Dendritic cell treated with granulocyte-macrophage colony-stimulating factor and Interleukin-4, amounts not matched to agents 40 ng/mL and 50 ng/mL, for 4 days (primary cell): Measurements from ENCODE around the gene SNX30.

Experiments used
- H3K27ac Mint-ChIP-seq: one replicate; pipeline ENCODE4 v1.8.0; 2022; ENCODE audit warnings: mild to moderate bottlenecking, mixed read lengths
- H3K27me3 Mint-ChIP-seq: one replicate; pipeline ENCODE4 v1.8.0; 2022; ENCODE audit warnings: mild to moderate bottlenecking, mixed read lengths
- H3K36me3 Mint-ChIP-seq: one replicate; pipeline ENCODE4 v1.8.0; 2022; ENCODE audit warnings: low read depth, mixed read lengths
- H3K4me1 Mint-ChIP-seq: one replicate; pipeline ENCODE4 v1.8.0; 2022; ENCODE audit warnings: low read depth, mixed read lengths
- H3K4me3 Mint-ChIP-seq: one replicate; pipeline ENCODE4 v1.8.0; 2022; ENCODE audit warnings: mild to moderate bottlenecking, moderate library complexity, mixed read lengths
- H3K9me3 Mint-ChIP-seq: one replicate; pipeline ENCODE4 v1.8.0; 2022; ENCODE audit warnings: mixed read lengths
- intact Hi-C: fragments of 100-400 bp; cut with micrococcal nuclease; formaldehyde crosslinking; loops from one replicate; pipeline ENCODE4 v1.15.0; 2022

The SNX30 gene

GRCh38 chr9:112757282-112757883 is 6.8 kb downstream of the SNX30 start:
- intact Hi-C loops, result loop anchor here (5.0 to 10.0 kb wide), 3 partner anchors 67 to 130 kb away; no protein-coding TSS in a partner anchor
- no peaks in the 10 kb centered on the region for H3K27me3 Mint-ChIP-seq

GRCh38 chr9:112757940-112758339 is 7.4 kb downstream of the SNX30 start:
- no peaks in the 10 kb centered on the region for H3K27me3 Mint-ChIP-seq
- H3K4me3 Mint-ChIP-seq, result no peak overlapping the region
- peak overlapping the region; percentile 8 for H3K27ac Mint-ChIP-seq
- peaks cover 28% of the 10 kb centered on the region for H3K36me3 Mint-ChIP-seq
- H3K9me3 Mint-ChIP-seq, result no peaks in the 10 kb centered on the region
- intact Hi-C loops, result loop anchor here (5.0 to 10.0 kb wide), 3 partner anchors 67 to 129 kb away; no protein-coding TSS in a partner anchor
- peaks cover 94% of the 10 kb centered on the region for H3K4me1 Mint-ChIP-seq

More at GRCh38 chr9:112757282-112757883, 6.8 kb downstream of the SNX30 start:
- peak overlapping the region; percentile 8 for H3K27ac Mint-ChIP-seq
- no peaks in the 10 kb centered on the region for H3K9me3 Mint-ChIP-seq
- peaks cover 94% of the 10 kb centered on the region for H3K4me1 Mint-ChIP-seq
- H3K36me3 Mint-ChIP-seq, result peaks cover 23% of the 10 kb centered on the region
- H3K4me3 Mint-ChIP-seq, result no peak overlapping the region

DNA sequence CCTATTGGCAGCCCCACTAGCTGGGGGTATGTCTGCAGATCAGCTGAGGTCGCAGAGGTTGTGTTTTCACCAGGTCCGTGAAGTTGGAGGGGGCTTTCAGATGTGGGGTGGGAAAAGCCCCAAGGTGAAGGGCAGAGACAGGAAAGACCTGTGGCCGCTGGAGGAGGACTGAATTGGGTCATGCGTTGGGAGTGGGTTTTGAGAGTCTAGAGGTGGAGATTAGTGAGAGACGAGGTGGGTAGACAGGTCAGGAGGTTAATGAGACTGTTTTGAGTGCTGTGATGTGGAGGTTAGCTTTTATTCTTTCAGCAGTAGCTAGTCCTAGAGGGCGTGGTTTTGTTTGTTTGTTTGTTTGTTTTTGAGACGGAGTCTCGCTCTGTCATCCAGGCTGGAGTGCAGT is 10.3 kb downstream of the SNX30 start:
- intact Hi-C loops, result no loop called here
- Mint-ChIP-seq H3K27ac (peak overlapping the region; percentile 10), H3K9me3 (no peaks in the 10 kb centered on the region), H3K4me1 (peaks cover 81% of the 10 kb centered on the region), H3K27me3 (no peaks in the 10 kb centered on the region), H3K36me3 (peaks cover 30% of the 10 kb centered on the region), H3K4me3 (no peak overlapping the region)

DNA sequence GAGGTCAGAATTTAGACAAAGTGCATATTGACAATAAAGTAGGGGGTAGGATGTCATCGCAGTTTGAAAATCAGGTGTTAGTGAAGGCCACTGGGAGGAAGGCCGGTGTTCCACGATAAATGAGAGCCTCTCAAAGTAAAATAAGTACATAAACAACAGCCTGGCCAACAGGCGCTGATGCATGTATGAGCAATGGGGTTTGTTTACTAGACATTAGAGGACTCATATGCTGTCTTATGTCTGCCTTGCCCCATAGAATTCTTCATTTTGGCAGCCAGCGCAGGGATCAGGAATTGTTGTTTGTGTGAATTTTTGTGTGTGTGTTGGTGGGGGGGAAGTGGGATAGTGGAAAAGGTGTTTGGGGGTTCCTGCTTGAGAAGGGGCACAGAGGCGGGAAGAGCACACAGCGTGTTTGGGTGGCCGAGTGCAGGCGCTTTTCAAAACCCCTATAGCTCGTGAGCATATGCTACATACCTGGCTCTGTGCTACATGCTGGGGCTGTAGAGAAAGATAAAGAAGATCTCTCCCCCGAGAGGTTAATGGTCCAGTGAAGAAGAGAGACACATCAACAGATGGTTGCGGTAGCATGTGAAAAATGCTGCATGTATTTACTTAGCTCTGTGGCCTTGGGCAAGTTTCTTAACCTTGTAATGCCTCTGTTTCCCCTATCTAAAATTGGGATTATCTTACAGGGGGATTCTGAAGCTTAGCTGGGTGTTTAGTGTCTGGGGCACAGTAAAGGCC is 11.5 kb downstream of the SNX30 start:
- Mint-ChIP-seq H3K36me3 (peaks cover 30% of the 10 kb centered on the region), H3K4me1 (peaks cover 72% of the 10 kb centered on the region), H3K27ac (no peak overlapping the region), H3K4me3 (no peak overlapping the region), H3K9me3 (peaks cover 5% of the 10 kb centered on the region), H3K27me3 (no peaks in the 10 kb centered on the region)
- intact Hi-C loops, result no loop called here

- H3K4me3 Mint-ChIP-seq, result no peak overlapping the region
- H3K4me1 Mint-ChIP-seq, result peaks cover 66% of the 10 kb centered on the region
- intact Hi-C loops, result no loop called here
- H3K27me3 Mint-ChIP-seq, result no peaks in the 10 kb centered on the region
- peaks cover 5% of the 10 kb centered on the region for H3K9me3 Mint-ChIP-seq
- no peak overlapping the region for H3K27ac Mint-ChIP-seq
- peaks cover 31% of the 10 kb centered on the region for H3K36me3 Mint-ChIP-seq
These were observed 12.4 kb downstream of the SNX30 start for GRCh38 chr9:112762726-112763518.

DNA sequence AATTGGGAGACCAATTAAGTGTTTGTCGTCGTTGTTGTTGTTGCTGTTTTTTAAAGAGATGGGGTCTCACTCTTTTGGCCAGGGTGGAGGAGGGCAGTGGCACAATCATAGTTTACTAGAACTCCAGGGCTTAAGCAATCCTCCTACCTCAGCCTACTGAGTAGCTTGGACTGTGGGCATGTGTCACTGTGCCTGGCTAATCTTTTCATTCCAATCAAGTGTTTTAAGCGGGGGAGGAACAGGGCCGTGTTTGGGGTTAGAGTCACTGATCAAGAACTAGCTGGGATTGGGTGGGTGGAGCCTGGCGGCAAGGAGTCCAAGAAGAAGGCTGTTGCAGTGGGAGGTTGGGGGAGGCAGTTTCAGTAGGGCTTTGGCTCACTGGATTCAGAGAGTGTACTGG is 13.8 kb downstream of the SNX30 start:
- intact Hi-C loops, result no loop called here
- H3K4me3 Mint-ChIP-seq, result no peak overlapping the region

DNA sequence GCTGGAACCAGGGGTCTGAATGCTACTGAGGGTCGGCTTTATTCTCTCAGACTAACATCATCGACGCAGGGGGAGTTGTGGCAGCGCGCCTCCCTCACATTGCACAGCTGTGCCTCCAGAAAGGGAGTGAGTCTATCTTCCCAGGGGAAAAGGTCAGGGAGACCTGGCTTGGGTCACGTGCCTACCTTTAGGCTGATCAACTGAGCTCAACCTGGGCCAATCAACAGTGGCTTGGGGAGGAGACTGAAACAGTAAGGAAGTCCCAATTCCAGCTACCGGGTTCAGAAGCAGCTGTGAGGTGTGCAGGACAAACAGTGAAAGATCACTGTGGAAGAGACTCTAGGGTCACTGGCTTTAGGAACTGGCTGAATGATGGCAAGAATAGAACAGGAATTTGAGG is 14.3 kb downstream of the SNX30 start:
- H3K4me1 Mint-ChIP-seq, result peaks cover 63% of the 10 kb centered on the region

More for the DNA sequence above, 13.8 kb downstream of the SNX30 start:
- H3K4me1 Mint-ChIP-seq, result peaks cover 63% of the 10 kb centered on the region
- peak overlapping the region; percentile 9 for H3K27ac Mint-ChIP-seq
- H3K27me3 Mint-ChIP-seq, result no peaks in the 10 kb centered on the region
- peaks cover 5% of the 10 kb centered on the region for H3K9me3 Mint-ChIP-seq
- H3K36me3 Mint-ChIP-seq, result peaks cover 22% of the 10 kb centered on the region

DNA sequence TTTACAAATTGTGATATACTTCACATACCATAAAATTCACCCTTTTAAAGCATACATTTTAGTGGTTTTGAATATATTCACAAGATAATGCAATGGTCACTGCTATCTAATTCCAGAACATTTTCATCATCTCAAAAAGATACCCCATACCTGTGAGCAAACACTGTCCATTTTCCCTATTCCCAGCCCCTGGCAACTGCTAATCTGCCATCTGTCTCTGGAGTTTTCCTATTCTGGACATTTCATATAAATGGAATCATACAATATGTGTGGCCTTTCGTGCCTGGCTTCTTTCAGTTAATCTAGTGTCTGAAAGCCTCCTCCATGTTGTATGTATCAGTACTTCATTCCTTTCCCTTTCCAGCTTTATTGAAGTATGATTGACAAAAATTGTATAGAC is 14.7 kb downstream of the SNX30 start:
- no peaks in the 10 kb centered on the region for H3K27me3 Mint-ChIP-seq
- H3K4me3 Mint-ChIP-seq, result no peak overlapping the region
- H3K36me3 Mint-ChIP-seq, result peaks cover 31% of the 10 kb centered on the region
- H3K9me3 Mint-ChIP-seq, result peaks cover 5% of the 10 kb centered on the region
- H3K27ac Mint-ChIP-seq, result no peak overlapping the region
- intact Hi-C loops, result no loop called here
- peaks cover 61% of the 10 kb centered on the region for H3K4me1 Mint-ChIP-seq

More for the DNA sequence above, 14.3 kb downstream of the SNX30 start:
- Mint-ChIP-seq H3K36me3 (peaks cover 27% of the 10 kb centered on the region), H3K9me3 (peaks cover 5% of the 10 kb centered on the region), H3K4me3 (no peak overlapping the region), H3K27ac (no peak overlapping the region), H3K27me3 (no peaks in the 10 kb centered on the region)
- intact Hi-C loops, result no loop called here

DNA sequence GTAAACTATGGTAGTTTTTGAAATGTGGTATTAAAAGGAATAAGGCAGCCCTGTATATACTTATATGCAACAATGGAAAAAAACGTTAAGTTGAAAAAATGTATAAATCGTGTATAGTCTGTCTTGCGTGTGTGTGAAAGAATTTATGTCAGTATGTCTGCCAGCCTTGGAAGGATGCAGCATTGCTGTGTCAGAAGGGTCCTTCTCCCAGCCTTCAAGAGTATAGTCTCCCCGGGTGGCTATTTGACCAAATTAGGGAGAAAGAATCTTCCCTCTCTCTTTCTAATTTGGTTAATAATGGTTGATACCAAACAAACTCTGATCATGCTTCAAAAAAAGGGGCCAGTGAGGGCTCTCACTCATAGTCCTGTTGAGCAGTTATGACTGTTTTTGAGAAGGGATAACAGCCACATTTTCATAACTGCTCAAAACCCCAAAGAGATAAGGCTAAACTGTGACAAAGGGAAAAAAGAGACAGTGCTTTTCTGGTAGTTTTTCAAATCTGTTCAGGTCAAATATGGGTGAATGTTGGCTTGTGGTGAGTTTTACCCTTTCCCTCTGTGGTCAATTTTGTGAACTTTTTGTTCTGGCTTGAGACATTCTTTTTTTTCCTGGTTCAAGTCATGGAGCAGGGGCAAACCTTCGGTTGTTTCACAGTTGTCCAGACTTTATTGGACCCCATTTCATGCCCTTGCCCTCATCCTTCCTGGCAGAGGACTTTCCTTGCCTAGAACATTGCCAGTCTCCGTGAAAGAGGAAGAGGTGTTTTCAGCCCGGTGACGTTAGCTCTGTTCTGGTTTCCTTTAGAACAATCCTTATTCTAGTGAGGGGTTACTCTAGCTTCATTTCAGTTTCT is 21.0 kb downstream of the SNX30 start:
- Mint-ChIP-seq H3K9me3 (no peaks in the 10 kb centered on the region), H3K27me3 (no peaks in the 10 kb centered on the region), H3K36me3 (peaks cover 30% of the 10 kb centered on the region), H3K27ac (peak overlapping the region; percentile 78), H3K4me1 (peaks cover 64% of the 10 kb centered on the region), H3K4me3 (no peak overlapping the region)
- intact Hi-C loops, result no loop called here

DNA sequence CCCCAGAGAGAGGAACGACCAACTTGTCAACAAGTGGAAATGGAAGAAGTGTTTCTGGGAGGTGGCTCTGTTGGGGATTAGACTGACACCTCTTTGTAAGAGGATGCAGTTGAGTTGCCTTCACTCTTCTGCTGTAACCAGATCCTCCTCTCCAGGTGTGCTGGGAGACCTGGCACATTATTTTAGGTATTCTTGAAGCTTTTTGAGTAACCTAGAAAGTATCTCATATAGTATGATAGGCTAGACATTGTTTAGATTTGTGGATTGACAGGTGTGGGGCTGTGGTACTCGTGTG is 21.6 kb downstream of the SNX30 start:
- Mint-ChIP-seq H3K4me3 (no peak overlapping the region), H3K27me3 (no peaks in the 10 kb centered on the region), H3K36me3 (peaks cover 30% of the 10 kb centered on the region), H3K9me3 (no peaks in the 10 kb centered on the region), H3K27ac (peak overlapping the region; percentile 78), H3K4me1 (peaks cover 69% of the 10 kb centered on the region)
- intact Hi-C loops, result no loop called here

DNA sequence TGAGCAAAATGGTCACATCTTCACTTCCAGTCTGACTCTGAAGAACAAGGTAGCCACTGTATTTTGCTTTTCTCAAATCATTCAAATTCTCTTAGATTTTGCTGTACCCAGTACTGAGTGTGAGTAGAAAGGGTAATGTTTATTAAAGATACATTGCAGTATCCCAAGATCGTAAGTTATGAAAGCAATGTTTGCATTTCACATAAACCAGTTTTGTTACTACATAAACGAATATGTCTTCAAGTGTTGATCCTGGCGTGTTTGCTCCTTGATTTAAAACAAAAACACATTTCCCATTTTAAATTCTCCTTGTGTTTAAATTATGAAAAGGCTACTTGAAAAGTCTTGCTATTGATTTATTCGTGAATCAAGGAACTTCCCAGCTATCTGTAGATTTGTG is 22.0 kb downstream of the SNX30 start:
- Mint-ChIP-seq H3K36me3 (peaks cover 29% of the 10 kb centered on the region), H3K4me3 (no peak overlapping the region), H3K9me3 (no peaks in the 10 kb centered on the region), H3K4me1 (peaks cover 69% of the 10 kb centered on the region), H3K27ac (no peak overlapping the region), H3K27me3 (no peaks in the 10 kb centered on the region)
- intact Hi-C loops, result no loop called here

DNA sequence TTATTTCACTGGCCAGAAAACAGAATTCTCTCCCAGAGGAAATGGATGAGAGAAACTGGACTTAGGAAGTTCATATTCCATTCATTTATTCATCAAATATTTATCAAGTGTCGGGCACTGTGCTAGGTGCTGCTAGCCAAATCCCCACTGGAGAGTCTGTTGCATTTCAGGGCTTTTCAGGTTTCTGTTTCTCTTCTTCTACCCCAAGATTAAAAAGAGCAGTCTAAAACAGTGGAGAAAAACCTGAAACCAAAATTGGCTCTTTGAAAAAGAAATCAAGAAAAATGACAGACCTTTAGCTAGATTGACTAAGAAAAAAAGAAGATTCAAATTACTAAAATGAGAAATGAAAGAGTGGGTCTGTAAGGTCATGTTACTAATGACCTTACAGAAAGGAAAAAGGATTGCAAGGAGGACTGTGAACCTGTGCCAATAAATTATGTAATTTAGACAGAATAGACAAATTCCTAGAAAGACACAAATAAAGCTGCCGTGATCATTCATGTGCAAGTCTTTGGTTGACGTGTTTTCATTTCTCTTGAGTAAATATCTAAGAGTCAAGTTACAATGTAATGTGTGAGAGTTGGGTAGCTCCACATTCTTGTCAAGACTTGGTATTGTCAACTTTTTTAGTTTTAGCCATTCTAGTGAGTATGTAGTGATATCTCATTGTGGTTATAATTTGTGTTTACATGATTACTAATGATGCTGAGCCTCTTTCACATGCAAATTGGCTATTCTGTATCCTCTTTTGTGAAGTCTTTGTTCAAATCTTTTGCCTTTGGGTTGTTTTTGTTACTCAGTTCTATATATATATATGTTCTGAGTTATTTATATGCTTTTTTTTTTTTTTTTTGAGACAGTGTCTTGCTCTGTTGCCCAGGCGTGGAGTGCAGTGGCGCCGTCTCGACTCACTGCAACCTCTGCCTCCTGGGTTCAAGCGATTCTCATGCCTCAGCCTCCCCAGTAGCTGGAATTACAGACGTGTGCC is 23.7 kb downstream of the SNX30 start:
- no peak overlapping the region for H3K27ac Mint-ChIP-seq
- no peaks in the 10 kb centered on the region for H3K9me3 Mint-ChIP-seq
- no peaks in the 10 kb centered on the region for H3K27me3 Mint-ChIP-seq
- intact Hi-C loops, result no loop called here
- H3K4me3 Mint-ChIP-seq, result no peak overlapping the region
- peaks cover 73% of the 10 kb centered on the region for H3K4me1 Mint-ChIP-seq
- peaks cover 20% of the 10 kb centered on the region for H3K36me3 Mint-ChIP-seq

DNA sequence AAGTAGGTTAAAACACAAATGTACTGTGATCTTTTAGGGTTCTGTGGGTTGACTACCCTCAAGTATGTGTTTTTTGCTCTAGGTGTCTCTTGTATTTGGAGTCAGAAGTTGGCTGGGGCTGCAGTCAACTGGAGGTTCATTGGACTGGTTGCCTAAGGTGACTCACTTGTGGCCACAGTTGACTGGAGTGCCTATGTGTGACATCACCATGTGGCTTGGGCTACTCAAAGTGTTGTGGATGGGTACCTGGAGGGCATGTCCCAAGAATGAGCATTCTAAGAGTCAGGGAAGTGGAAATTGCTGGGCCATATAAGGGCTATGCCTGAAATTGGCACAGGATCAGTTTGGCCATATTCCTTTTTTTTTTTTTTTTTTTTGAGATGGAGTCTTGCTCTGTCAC is 27.4 kb downstream of the SNX30 start:
- Mint-ChIP-seq H3K4me3 (no peak overlapping the region), H3K9me3 (no peaks in the 10 kb centered on the region), H3K36me3 (no peaks in the 10 kb centered on the region), H3K4me1 (peaks cover 55% of the 10 kb centered on the region), H3K27ac (no peak overlapping the region), H3K27me3 (no peaks in the 10 kb centered on the region)
- intact Hi-C loops, result no loop called here
